Kidney epithelial cell (primary cell): Measurements from ENCODE around the gene FAM20A. TPM values are rescaled to one million over a fixed set of nuclear protein-coding genes. Genes with fewer than 3 reads are reported as not detected.
"Not testable (repeated sequence)": the region's sequence is repeated elsewhere in the genome, so short reads cannot be mapped to it uniquely, and the experiment has no call there.

Experiments
- DNase-seq: peaks from one replicate; pipeline ENCODE4 v3.0.0-alpha.2; 2010; ENCODE audit warnings: low read depth
- H3K27me3 ChIP-seq: 2 replicates; pipeline ENCODE4 v1.6.0; 2011; ENCODE audit warnings: low read length; ENCODE audit not compliant: control insufficient read depth, insufficient read depth
- H3K36me3 ChIP-seq: 2 replicates; pipeline ENCODE4 v1.5.1; 2011; ENCODE audit warnings: low read length; ENCODE audit not compliant: control insufficient read depth, insufficient read depth
- H3K4me3 ChIP-seq: 2 replicates; pipeline ENCODE4 v1.5.1; 2011; ENCODE audit warnings: low read depth, mild to moderate bottlenecking, control low read depth, low read length
- total RNA-seq: library from RNA; depleted of rRNA; stranded (reverse); fragments of >200 nt; gene quantifications from 2 replicates; pipeline ENCODE4 v1.2.3, GENCODE V29; 2015
- TF ChIP-seq, protein P1 (sequence below): IDR thresholded peaks from 2 replicates; pipeline ENCODE4 v1.5.1; 2011; ENCODE audit warnings: mild to moderate bottlenecking, moderate library complexity, low read length, control low read depth, inconsistent platforms; ENCODE audit not compliant: insufficient read depth, poor library complexity, severe bottlenecking

FAM20A gene
- total RNA-seq, 1 donor from 2014 or later, result 0.13 TPM

DNA sequence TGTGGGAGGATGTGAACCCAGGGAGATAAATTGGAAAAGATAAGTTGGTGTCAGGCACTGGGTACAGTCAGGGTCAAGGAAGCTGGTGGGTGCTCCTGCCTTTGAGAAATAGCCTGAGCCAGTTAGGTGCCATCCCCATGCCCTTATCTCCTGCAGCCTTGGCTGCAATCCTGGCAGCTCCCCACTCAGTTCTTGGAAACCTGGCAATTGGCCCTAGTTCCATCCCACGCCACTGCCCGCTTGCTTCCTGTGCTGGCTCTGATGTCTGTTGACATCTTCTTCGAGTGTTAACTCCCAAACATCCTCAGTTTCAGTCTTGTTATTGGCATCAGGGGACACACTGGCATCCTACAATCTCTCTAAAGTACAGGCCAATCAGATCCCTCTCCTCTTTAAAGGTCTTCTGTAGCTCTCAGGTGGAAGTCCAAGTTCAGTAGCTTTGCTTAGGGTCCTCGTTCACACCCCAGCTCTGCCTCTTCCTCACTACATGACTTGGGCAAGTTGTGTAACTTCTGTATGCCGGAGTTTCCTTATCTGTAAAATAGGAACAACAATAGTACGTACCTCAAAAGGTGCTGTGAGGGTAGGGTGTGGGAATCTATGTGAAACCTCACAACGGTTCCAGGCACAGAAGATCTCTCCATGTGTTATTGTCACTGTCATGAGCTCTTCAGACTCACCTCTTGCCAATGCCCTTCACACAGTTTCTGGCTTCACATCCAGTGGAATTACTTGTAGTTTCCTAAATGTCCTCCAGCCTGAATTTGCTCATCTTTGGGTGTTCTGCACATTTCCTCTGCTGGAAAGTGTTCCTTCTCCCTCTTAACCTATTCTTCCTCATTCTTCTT is 102.5 kb downstream of the FAM20A start:
- DNase-seq, result no peak
- H3K27me3 ChIP-seq, result no peaks in the 10 kb centered on the region
- no peak overlapping the region for H3K4me3 ChIP-seq
- no peaks in the 10 kb centered on the region for H3K36me3 ChIP-seq
- TF ChIP-seq, protein P1, sequence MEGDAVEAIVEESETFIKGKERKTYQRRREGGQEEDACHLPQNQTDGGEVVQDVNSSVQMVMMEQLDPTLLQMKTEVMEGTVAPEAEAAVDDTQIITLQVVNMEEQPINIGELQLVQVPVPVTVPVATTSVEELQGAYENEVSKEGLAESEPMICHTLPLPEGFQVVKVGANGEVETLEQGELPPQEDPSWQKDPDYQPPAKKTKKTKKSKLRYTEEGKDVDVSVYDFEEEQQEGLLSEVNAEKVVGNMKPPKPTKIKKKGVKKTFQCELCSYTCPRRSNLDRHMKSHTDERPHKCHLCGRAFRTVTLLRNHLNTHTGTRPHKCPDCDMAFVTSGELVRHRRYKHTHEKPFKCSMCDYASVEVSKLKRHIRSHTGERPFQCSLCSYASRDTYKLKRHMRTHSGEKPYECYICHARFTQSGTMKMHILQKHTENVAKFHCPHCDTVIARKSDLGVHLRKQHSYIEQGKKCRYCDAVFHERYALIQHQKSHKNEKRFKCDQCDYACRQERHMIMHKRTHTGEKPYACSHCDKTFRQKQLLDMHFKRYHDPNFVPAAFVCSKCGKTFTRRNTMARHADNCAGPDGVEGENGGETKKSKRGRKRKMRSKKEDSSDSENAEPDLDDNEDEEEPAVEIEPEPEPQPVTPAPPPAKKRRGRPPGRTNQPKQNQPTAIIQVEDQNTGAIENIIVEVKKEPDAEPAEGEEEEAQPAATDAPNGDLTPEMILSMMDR, result no peak

DNA sequence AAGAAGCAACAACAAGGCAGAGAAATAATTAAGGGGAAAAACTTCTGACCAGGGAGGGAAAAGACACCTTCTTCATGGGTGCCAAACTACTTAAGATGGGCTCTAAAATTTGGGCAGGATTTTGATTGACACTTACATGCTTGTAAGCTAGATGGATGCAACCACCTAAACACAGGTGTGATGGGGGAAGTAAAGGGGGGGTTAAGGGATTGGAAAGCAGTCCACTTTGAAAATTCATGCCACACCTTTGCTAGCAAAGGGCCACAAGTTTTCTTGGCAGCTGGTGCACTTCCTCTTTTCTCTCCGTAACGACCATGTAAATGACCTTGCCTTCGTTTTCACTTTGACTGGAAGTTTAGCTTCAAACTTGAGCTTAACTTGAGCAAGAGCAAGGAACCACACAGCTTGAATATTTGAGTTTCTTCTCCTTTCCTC is 103.3 kb downstream of the FAM20A start:
- H3K36me3 ChIP-seq, result no peaks in the 10 kb centered on the region
- DNase-seq, result no peak
- TF ChIP-seq, protein P1, result no peak
- no peaks in the 10 kb centered on the region for H3K27me3 ChIP-seq
- H3K4me3 ChIP-seq, result no peak overlapping the region

DNA sequence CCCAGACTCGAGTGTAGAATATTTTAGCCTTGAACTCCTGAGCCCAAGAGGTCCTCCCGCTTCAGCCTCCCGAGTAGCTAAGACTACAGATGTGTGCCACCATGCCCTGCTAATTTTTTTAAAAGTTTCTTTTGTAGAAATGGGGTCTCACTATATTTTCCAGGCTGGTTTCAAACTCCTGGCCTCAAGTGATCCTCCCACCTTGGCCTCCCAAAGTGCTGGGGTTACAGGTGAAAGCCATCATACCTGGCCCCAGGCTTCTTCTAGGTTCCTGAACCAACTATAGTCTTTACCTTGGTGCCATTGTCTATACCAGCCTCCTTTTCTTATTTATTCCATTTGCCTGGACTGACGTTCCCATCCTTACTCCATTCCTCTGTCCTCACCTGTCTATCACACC is 106.1 kb downstream of the FAM20A start:
- H3K27me3 ChIP-seq, result no peaks in the 10 kb centered on the region
- no peaks in the 10 kb centered on the region for H3K36me3 ChIP-seq
- TF ChIP-seq, protein P1, result no peak
- H3K4me3 ChIP-seq, result no peak overlapping the region
- DNase-seq, result no peak

DNA sequence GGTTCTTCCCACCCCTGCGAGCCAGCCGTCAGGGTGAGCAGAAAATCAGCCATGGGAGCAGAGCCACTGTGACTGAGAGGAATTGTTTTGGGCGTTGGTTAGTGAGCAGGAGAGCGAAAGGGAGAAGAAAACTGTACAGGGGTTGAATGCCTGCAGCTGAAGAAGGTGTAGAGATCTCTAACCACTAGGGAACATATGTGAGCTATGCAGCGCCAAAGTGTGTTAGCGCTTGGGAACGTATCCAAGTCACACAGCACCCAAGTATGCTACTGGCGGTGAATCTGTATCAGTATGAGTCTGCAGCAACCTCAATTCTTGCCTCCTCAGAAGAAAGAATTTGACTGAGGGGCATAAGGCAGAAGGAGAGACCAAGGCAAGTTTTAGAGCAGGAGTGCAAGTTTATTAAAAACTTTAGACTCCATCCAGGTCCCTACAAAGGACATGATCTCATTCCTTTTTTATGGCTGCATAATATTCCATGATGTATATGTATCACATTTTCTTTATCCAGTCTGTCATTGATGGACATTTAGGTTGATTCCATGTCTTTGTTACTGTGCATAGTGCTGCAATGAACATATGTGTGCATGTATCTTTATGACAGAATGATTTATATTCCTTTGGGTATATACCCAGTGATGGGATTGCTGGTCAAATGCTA is 108.6 kb downstream of the FAM20A start:
- not testable (repeated sequence) for H3K27me3 ChIP-seq, H3K4me3 ChIP-seq, H3K36me3 ChIP-seq, DNase-seq

DNA sequence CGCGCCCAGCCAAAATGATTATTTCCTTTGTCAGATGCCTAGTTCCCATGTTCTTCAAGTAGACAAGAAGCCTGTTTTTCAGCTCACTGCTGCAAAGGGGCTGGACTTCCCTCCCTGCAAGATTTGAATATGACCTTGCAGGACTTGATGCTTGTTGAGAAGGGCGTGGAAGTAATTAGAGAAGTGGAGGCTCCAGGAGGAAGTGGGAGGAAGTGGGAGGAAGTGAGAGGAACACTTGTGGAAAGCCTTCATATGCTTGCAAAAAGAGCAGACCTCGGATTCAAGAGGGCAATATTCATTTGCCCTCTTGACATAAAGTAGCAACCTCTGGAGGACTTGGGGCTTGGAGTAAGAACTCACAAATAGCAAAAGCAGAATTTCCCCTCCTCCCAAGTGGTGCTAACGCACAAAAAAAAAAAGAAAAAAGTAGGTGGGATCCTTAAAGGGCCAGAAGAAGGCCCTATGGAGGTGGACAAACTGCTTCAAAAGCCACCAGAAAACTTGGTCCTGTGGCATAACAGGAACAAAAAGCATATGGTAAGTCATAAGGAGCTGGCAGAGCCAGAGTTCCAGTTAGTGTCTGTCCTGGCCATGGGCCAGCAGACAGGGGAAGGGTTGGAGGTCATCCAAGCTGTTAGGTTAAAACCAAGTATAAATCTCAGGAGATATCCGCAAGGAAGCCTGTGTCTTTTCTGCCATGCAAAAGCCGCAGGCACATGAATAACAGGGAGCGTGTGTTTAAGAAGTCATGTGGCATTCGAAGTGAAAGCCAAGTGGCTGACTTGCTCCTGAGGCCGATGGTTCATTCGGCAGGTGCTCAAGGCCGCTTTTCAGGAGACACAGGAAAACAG is 109.6 kb downstream of the FAM20A start:
- H3K36me3 ChIP-seq, result no peaks in the 10 kb centered on the region
- no peak for DNase-seq
- H3K27me3 ChIP-seq, result no peaks in the 10 kb centered on the region
- no peak overlapping the region for H3K4me3 ChIP-seq
- TF ChIP-seq, protein P1, result no peak

DNA sequence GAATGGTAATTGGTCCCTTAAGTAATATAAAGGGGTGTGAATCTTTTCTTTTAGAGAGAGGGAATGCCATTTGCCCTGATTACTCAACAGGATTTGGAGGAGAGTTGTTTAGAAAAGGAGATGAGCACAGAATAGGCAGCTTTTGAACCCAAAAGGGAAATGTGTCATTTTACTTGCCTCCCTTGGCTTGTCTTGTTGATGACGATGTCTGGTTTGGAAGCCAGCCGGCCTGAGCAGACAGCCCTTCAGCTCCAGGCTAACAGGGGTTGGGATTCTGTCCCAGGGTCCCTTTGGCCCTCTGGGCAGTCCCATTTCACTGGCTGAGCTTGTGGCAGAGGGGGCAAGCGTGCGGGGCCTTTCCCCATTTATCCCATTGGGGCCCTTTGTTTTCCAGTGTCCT is 111.2 kb downstream of the FAM20A start:
- TF ChIP-seq, protein P1, result no peak
- Histone ChIP-seq H3K36me3 (no peaks in the 10 kb centered on the region), H3K4me3 (no peak overlapping the region), H3K27me3 (no peaks in the 10 kb centered on the region)
- DNase-seq, result no peak
